ENCODE measurements around the gene NSMCE1. TPM values are rescaled to one million over a fixed set of nuclear protein-coding genes. Genes with fewer than 3 reads are reported as not detected.
A peak's percentile ranks its signal among the peaks of the same experiment; 100 is the strongest.

NSMCE1 gene
- total RNA-seq, 1 donor from 2014 or later, result 51.7 TPM

DNA sequence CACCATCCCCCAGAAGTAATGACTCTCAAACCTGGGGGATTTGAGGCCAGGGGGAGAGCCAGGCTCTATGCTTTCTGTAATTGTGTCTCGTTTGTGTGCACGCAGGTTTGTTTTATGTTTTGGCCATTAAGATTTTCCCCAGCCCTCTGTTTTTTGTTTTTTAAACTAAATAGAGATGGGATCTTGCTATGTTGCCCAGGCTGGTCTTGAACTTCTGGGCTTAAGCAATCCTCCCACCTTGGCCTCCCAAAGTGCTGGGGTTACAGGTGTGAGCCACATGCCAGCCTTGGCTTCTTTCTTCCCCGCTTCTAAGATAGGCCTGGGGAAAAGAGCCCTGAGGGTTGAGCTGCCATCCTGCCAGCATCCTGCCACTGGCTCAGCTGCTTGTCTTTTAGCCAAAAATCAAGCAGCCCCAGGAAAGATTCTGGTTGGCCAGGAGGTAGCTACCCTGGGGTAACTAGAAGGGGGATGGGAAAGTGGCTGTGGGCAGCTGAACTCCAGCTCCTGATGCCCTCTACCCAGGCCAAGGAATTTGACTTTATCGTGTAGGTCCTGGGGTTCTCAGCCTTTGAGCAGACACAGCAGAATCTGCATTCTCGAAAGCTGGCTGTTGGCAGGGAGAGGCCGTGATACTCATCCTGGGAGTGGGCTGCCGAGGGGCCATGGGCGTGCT, 46.9 kb downstream of the NSMCE1 start:
- Histone ChIP-seq H3K27ac (ENCODE audit: low read depth, low read length) (peak overlapping the region; percentile 68), H3K36me3 (ENCODE audit: control insufficient read depth in 3 of 3, insufficient read depth in 3 of 3, low read length in 3 of 3) (peaks cover 12 to 17% (median 12%) of the 10 kb centered on the region in 3 donors), H3K9me3 (ENCODE audit: control insufficient read depth in 3 of 3, low read length in 3 of 3) (no peaks in the 10 kb centered on the region), H3K4me3 (ENCODE audit: low read length in 3 of 3) (peak overlapping the region in 1 of 3 donors; percentile 51), H3K27me3 (ENCODE audit: control insufficient read depth in 3 of 3, insufficient read depth in 3 of 3, low read length in 3 of 3) (no peaks in the 10 kb centered on the region), H3K4me1 (ENCODE audit: control insufficient read depth in 3 of 3, insufficient read depth in 3 of 3, low read length in 3 of 3) (peaks cover 26 to 28% (median 27%) of the 10 kb centered on the region in 3 donors), H3K9ac (ENCODE audit: low read depth in 1 of 3, low read length in 3 of 3) (peak overlapping the region in 2 of 3 donors; percentile 27 to 60)

DNA sequence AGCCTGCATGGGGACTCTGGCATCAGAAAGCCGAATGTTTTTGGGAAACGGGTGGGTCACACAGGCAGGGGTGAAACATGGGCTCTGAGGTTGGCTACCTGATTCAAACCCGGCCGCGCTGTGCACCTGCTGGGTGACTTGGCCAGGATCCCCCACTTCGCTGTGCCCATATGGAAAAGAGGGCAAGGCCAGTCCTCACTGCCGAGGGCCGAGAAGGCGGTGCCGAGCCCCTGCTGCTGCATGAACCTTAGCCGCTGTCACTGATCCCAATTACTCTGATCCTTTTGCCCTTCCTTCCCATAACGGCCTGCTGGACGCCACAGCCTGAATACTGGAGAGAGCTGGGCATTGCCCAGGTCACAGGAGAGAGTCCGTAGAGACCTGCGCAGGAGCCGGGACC, 47.6 kb downstream of the NSMCE1 start:
- Histone ChIP-seq H3K27ac (ENCODE audit: low read depth, low read length) (no peak overlapping the region), H3K36me3 (ENCODE audit: control insufficient read depth in 3 of 3, insufficient read depth in 3 of 3, low read length in 3 of 3) (peaks cover 12 to 17% (median 13%) of the 10 kb centered on the region in 3 donors), H3K4me3 (ENCODE audit: low read length in 3 of 3) (no peak overlapping the region), H3K4me1 (ENCODE audit: control insufficient read depth in 3 of 3, insufficient read depth in 3 of 3, low read length in 3 of 3) (peaks cover 29 to 32% (median 32%) of the 10 kb centered on the region in 3 donors), H3K9ac (ENCODE audit: low read depth in 1 of 3, low read length in 3 of 3) (no peak overlapping the region), H3K9me3 (ENCODE audit: control insufficient read depth in 3 of 3, low read length in 3 of 3) (no peaks in the 10 kb centered on the region), H3K27me3 (ENCODE audit: control insufficient read depth in 3 of 3, insufficient read depth in 3 of 3, low read length in 3 of 3) (no peaks in the 10 kb centered on the region)

DNA sequence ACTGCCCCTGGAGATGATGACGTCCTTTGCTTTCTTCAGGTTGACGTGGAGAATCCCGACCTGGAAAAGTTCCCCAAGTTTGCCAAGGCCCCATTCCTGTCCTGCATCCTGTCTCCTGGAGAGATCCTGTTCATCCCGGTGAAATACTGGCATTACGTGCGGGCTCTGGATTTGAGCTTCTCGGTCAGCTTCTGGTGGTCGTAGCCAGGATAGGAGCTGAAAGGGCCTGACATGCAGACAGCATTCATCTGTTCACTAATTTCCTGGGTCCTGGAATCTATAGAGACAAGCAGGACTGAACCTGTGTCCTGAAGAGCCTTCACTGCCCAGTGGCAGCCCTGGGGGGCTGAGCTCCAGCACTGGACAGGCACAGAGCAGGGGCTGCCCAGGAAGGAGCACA, 48.0 kb downstream of the NSMCE1 start:
- H3K4me1 ChIP-seq (ENCODE audit: control insufficient read depth in 3 of 3, insufficient read depth in 3 of 3, low read length in 3 of 3), result peaks cover 29 to 32% (median 32%) of the 10 kb centered on the region in 3 donors
- H3K27ac ChIP-seq (ENCODE audit: low read depth, low read length), result no peak overlapping the region
- H3K4me3 ChIP-seq (ENCODE audit: low read length in 3 of 3), result no peak overlapping the region
- H3K27me3 ChIP-seq (ENCODE audit: control insufficient read depth in 3 of 3, insufficient read depth in 3 of 3, low read length in 3 of 3), result no peaks in the 10 kb centered on the region
- peaks cover 12 to 17% (median 17%) of the 10 kb centered on the region in 3 donors for H3K36me3 ChIP-seq (ENCODE audit: control insufficient read depth in 3 of 3, insufficient read depth in 3 of 3, low read length in 3 of 3)
- no peaks in the 10 kb centered on the region for H3K9me3 ChIP-seq (ENCODE audit: control insufficient read depth in 3 of 3, low read length in 3 of 3)
- H3K9ac ChIP-seq (ENCODE audit: low read depth in 1 of 3, low read length in 3 of 3), result no peak overlapping the region

DNA sequence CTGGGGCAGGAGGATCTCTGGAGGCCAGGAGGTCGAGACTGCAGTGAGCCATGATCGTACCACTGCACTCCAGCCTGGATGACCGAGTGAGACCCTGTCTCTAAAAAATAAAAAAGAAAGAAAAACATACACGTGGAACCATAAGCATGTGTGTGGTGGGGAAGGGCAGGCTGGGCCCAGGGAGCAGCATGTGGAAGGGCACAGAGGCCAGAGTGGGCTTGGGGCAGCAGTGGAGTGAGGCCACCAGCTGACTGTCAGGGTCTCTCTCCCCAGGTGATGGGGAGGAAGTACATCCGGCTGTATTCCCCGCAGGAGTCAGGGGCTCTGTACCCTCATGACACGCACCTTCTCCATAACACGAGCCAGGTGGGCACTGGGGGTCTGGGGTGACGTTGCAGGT, 48.5 kb downstream of the NSMCE1 start:
- no peak overlapping the region for H3K9ac ChIP-seq (ENCODE audit: low read depth in 1 of 3, low read length in 3 of 3)
- peaks cover 12 to 17% (median 17%) of the 10 kb centered on the region in 3 donors for H3K36me3 ChIP-seq (ENCODE audit: control insufficient read depth in 3 of 3, insufficient read depth in 3 of 3, low read length in 3 of 3)
- no peak overlapping the region for H3K4me3 ChIP-seq (ENCODE audit: low read length in 3 of 3)
- H3K27me3 ChIP-seq (ENCODE audit: control insufficient read depth in 3 of 3, insufficient read depth in 3 of 3, low read length in 3 of 3), result no peaks in the 10 kb centered on the region
- H3K27ac ChIP-seq (ENCODE audit: low read depth, low read length), result no peak overlapping the region
- H3K4me1 ChIP-seq (ENCODE audit: control insufficient read depth in 3 of 3, insufficient read depth in 3 of 3, low read length in 3 of 3), result peaks cover 29 to 32% (median 32%) of the 10 kb centered on the region in 3 donors
- H3K9me3 ChIP-seq (ENCODE audit: control insufficient read depth in 3 of 3, low read length in 3 of 3), result no peaks in the 10 kb centered on the region

DNA sequence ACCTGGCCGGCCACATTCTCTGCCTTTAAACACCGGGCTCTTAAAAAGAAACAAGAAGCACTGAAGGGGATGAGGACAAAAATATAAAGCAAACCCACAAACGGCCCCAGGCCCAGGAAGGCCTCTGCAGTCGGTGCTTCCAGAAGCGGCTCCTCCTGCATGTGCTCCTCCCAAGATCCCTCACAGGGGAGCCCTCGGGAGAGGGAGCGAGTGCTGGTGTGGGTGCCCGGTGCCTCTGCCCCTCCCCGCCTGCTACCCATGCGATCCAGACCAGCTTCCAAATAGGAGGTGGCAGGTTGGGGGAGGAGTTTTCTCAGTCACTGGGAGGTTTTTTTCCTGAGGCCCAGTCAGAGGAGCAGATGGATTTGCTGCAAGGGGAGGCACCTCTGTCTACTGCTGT, 49.4 kb downstream of the NSMCE1 start:
- Histone ChIP-seq H3K27ac (ENCODE audit: low read depth, low read length) (no peak overlapping the region), H3K4me1 (ENCODE audit: control insufficient read depth in 3 of 3, insufficient read depth in 3 of 3, low read length in 3 of 3) (peaks cover 34 to 41% (median 39%) of the 10 kb centered on the region in 3 donors), H3K4me3 (ENCODE audit: low read length in 3 of 3) (no peak overlapping the region), H3K36me3 (ENCODE audit: control insufficient read depth in 3 of 3, insufficient read depth in 3 of 3, low read length in 3 of 3) (peaks cover 8 to 19% (median 17%) of the 10 kb centered on the region in 3 donors), H3K27me3 (ENCODE audit: control insufficient read depth in 3 of 3, insufficient read depth in 3 of 3, low read length in 3 of 3) (no peaks in the 10 kb centered on the region), H3K9ac (ENCODE audit: low read depth in 1 of 3, low read length in 3 of 3) (no peak overlapping the region), H3K9me3 (ENCODE audit: control insufficient read depth in 3 of 3, low read length in 3 of 3) (no peaks in the 10 kb centered on the region)

DNA sequence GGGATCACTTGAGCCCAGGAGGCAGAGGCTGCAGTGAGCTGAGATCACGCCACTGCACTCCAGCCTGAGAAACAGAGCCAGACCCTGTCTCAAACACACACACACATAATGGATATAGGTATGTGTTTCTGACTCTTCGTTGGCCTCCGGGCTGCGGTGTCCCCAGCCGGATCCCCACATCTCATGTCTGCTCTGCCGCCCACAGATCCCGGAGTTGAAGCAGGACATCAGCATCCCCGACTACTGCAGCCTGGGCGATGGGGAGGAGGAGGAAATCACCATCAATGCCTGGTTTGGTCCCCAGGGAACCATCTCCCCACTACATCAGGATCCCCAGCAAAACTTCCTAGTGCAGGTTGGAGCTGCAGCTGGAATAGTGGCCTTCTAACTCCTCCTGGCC, 49.8 kb downstream of the NSMCE1 start:
- H3K36me3 ChIP-seq (ENCODE audit: control insufficient read depth in 3 of 3, insufficient read depth in 3 of 3, low read length in 3 of 3), result peaks cover 8 to 19% (median 17%) of the 10 kb centered on the region in 3 donors
- no peak overlapping the region for H3K9ac ChIP-seq (ENCODE audit: low read depth in 1 of 3, low read length in 3 of 3)
- no peaks in the 10 kb centered on the region for H3K9me3 ChIP-seq (ENCODE audit: control insufficient read depth in 3 of 3, low read length in 3 of 3)
- no peak overlapping the region for H3K27ac ChIP-seq (ENCODE audit: low read depth, low read length)
- H3K4me3 ChIP-seq (ENCODE audit: low read length in 3 of 3), result no peak overlapping the region
- no peaks in the 10 kb centered on the region for H3K27me3 ChIP-seq (ENCODE audit: control insufficient read depth in 3 of 3, insufficient read depth in 3 of 3, low read length in 3 of 3)
- H3K4me1 ChIP-seq (ENCODE audit: control insufficient read depth in 3 of 3, insufficient read depth in 3 of 3, low read length in 3 of 3), result peaks cover 33 to 44% (median 41%) of the 10 kb centered on the region in 3 donors

DNA sequence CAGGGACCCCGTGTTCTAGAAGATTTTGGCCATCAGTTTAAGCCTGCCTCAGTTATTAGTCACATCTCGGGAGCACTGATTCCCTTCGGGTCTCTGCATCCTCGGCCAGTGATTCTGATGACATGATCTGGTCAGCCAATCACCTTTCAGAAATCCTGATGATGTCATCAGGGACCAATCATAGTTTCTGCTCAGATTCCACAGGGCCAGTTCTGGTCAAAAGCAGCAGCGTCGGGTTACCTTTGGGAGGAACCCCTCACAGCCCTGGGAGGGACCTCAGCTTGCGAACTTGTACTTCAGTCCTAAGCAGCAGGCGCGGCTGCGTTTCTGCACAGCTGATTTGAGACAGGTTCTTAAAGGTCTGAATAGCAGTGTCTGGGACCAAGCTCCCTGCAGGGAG, 51.3 kb downstream of the NSMCE1 start:
- Histone ChIP-seq H3K4me1 (ENCODE audit: control insufficient read depth in 3 of 3, insufficient read depth in 3 of 3, low read length in 3 of 3) (peaks cover 18 to 31% (median 26%) of the 10 kb centered on the region in 3 donors), H3K9ac (ENCODE audit: low read depth in 1 of 3, low read length in 3 of 3) (peak overlapping the region in 1 of 3 donors; percentile 33), H3K36me3 (ENCODE audit: control insufficient read depth in 3 of 3, insufficient read depth in 3 of 3, low read length in 3 of 3) (peaks cover 8 to 21% (median 17%) of the 10 kb centered on the region in 3 donors), H3K9me3 (ENCODE audit: control insufficient read depth in 3 of 3, low read length in 3 of 3) (no peaks in the 10 kb centered on the region), H3K27ac (ENCODE audit: low read depth, low read length) (no peak overlapping the region), H3K27me3 (ENCODE audit: control insufficient read depth in 3 of 3, insufficient read depth in 3 of 3, low read length in 3 of 3) (no peaks in the 10 kb centered on the region), H3K4me3 (ENCODE audit: low read length in 3 of 3) (no peak overlapping the region)

DNA sequence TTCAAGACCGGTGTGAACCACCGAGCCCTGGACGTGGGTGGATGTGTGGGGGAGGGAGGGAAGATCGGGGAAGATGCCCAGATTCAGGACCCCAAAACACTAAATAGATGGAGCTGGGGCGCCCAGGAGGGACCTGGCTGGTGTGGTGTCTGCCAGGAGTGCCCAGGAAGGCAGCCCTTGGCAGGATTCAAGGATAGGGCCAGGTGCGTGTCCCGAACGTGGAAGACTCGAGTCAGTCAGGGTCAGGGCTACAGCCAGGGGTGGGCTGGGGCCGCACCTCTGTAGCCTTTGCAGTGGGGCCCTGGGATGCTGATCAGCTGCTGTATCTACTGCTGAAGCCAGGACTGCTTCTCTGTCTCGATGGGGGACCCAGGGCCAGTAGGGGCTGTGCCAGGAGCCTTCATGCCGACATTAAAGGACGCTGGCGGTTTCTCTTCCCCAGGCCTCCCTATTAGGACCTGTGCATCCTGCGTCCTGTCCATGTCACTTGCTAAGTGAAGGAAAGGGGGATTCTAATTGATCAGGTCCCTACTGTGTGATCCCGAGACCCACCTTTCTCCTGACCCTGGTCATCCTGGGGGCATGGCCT, 52.2 kb downstream of the NSMCE1 start:
- no peak overlapping the region for H3K4me3 ChIP-seq (ENCODE audit: low read length in 3 of 3)
- no peak overlapping the region for H3K9ac ChIP-seq (ENCODE audit: low read depth in 1 of 3, low read length in 3 of 3)
- no peak overlapping the region for H3K27ac ChIP-seq (ENCODE audit: low read depth, low read length)
- peaks cover 9 to 20% (median 17%) of the 10 kb centered on the region in 3 donors for H3K36me3 ChIP-seq (ENCODE audit: control insufficient read depth in 3 of 3, insufficient read depth in 3 of 3, low read length in 3 of 3)
- H3K9me3 ChIP-seq (ENCODE audit: control insufficient read depth in 3 of 3, low read length in 3 of 3), result no peaks in the 10 kb centered on the region
- H3K4me1 ChIP-seq (ENCODE audit: control insufficient read depth in 3 of 3, insufficient read depth in 3 of 3, low read length in 3 of 3), result peaks cover 14 to 25% (median 22%) of the 10 kb centered on the region in 3 donors
- no peaks in the 10 kb centered on the region for H3K27me3 ChIP-seq (ENCODE audit: control insufficient read depth in 3 of 3, insufficient read depth in 3 of 3, low read length in 3 of 3)

DNA sequence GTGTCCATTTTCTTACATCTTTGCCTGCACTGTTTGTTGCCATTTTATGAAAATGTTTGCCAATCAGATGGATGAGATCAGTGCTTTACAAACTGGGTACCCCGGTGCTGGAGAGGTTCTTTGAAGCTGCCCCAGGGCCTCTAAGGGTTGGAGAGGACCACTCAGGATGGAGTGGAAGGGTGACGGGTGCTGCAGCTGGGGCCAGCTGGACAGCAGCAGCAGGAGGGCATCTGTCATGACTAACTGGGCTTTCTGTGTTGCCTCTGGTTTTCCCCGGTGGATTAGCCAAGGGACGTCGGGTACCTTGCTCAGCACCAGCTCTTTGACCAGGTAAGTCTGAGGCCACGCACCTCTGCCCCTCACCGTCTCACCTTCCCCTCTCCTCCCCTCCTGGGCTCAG, 52.9 kb downstream of the NSMCE1 start:
- H3K9me3 ChIP-seq (ENCODE audit: control insufficient read depth in 3 of 3, low read length in 3 of 3), result no peaks in the 10 kb centered on the region
- H3K27me3 ChIP-seq (ENCODE audit: control insufficient read depth in 3 of 3, insufficient read depth in 3 of 3, low read length in 3 of 3), result no peaks in the 10 kb centered on the region
- H3K9ac ChIP-seq (ENCODE audit: low read depth in 1 of 3, low read length in 3 of 3), result no peak overlapping the region
- H3K4me1 ChIP-seq (ENCODE audit: control insufficient read depth in 3 of 3, insufficient read depth in 3 of 3, low read length in 3 of 3), result peaks cover 14 to 25% (median 22%) of the 10 kb centered on the region in 3 donors
- no peak overlapping the region for H3K27ac ChIP-seq (ENCODE audit: low read depth, low read length)
- H3K4me3 ChIP-seq (ENCODE audit: low read length in 3 of 3), result no peak overlapping the region
- H3K36me3 ChIP-seq (ENCODE audit: control insufficient read depth in 3 of 3, insufficient read depth in 3 of 3, low read length in 3 of 3), result peaks cover 14 to 23% (median 22%) of the 10 kb centered on the region in 3 donors
